KOPT-K1 (cell line): ENCODE measurements around the gene RSPRY1.

Source experiments
- H3K27ac ChIP-seq: fragments of 200-600 bp; sonication (generic); 2 replicates; pipeline ENCODE4 v1.5.1; 2016; ENCODE audit warnings: antibody characterized with exemption, mild to moderate bottlenecking, low read depth, low read length; ENCODE audit not compliant: poor library complexity, severe bottlenecking
- H3K36me3 ChIP-seq: fragments of 200-600 bp; sonication (generic); 2 replicates; pipeline ENCODE4 v1.5.1; 2017; ENCODE audit warnings: antibody characterized with exemption, mild to moderate bottlenecking, low read length, moderate library complexity; ENCODE audit not compliant: insufficient read depth
- H3K9me3 ChIP-seq: fragments of 200-600 bp; sonication (generic); 2 replicates; pipeline ENCODE4 v1.5.1; 2017; ENCODE audit warnings: antibody characterized with exemption, low read length, mild to moderate bottlenecking; ENCODE audit not compliant: insufficient read depth, poor library complexity, severe bottlenecking

Gene RSPRY1

DNA sequence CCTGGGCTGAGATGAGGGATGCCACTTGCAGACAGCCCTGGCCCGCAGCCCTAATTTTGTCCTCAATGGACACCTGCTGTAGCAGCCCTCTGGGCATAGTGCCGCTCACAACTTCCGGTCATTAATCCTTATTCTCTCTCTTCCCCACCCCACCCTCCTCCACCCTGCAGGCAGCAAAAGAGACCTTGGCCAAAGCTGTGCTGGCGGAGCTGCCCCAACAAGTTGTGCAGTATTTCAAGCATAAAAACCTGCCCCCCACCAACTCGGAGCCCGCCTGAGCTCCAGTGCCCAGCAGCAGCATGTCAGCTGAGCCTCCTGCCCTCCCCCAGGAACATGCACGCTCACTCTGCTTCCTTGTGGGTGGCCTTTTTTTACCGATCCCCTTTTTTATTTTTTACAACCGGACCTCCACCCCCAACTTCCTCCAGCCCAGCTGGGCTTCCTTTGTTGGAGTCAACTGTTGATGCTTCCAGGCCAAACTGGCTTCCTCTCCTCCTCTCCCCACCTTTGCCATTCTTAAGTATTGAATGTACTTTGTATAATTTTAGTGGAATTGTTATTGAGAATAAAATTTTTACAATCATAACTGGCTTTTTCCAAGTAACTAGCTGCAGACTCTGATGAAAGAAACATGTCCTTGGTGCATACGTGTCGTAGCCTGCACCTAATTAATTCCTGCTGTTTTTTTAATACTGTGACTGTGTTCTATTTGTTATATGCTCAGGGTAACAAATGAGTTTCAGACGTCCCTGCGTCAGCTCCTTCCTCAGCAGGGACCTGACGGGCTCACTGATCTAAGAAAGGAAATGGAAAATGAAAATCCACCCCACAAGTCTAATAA lies 38.5 kb upstream of the RSPRY1 start:
- Histone ChIP-seq H3K36me3 (peaks cover 30% of the 10 kb centered on the region), H3K27ac (no peak overlapping the region)

GRCh38 chr16:57148481-57148880 lies 37.6 kb upstream of the RSPRY1 start:
- Histone ChIP-seq H3K27ac (no peak overlapping the region), H3K36me3 (peaks cover 39% of the 10 kb centered on the region), H3K9me3 (no peaks in the 10 kb centered on the region)

More for the DNA sequence above, 38.5 kb upstream of the RSPRY1 start:
- no peaks in the 10 kb centered on the region for H3K9me3 ChIP-seq

GRCh38 chr16:57149391-57149790 lies 36.7 kb upstream of the RSPRY1 start:
- H3K27ac ChIP-seq, result no peak overlapping the region
- peaks cover 48% of the 10 kb centered on the region for H3K36me3 ChIP-seq
- no peaks in the 10 kb centered on the region for H3K9me3 ChIP-seq

DNA sequence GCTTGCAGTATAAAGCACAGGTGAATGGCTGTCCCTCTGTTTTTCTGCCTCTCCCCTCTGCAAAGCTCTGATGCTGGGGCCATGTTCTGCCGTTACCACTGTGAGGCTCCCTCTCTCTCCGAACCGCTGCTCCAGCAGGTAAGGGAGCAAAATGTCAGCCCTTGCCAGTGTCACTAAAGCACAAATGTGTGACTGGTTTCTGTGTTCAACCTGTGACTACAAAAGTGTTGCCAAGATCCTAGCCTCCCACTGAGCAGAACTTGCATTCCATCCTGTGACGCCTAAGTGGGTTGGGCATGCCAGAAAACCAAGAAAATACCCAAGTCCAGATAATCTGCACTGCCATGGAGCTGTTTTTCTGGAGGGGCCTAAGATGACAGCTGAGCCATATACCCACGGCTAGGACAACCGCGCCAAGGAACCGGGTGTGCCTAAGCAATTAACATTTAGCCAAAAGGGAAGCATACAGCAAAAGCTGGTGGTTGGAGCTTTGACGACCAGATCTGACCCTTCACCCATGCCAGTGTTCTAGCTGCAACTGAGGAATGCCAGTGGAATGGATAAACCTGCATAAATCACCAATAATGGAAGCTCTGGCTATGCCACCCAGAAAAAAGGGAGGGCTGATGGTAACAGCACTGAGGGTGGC lies 35.3 kb upstream of the RSPRY1 start:
- peaks cover 62% of the 10 kb centered on the region for H3K36me3 ChIP-seq
- no peaks in the 10 kb centered on the region for H3K9me3 ChIP-seq
- H3K27ac ChIP-seq, result no peak overlapping the region

DNA sequence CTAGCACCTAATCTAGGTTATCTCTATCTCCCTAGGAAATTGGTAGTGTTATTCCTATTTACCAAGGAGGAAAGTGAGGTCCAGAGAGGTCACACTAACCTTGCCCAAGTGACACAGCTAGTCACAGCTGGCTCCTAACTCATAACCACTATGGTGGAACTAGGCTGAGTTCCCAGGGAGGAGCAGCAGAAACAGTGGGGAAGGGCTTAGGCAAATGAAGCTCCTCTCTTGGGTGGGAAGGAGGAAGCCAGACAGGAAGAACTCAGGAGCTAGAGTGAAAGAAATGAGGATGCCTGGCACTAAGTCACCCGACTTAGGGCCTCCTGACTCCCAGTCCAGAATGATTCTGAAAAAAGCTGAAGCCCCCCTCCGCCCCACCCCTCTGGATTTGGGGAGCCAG lies 34.8 kb upstream of the RSPRY1 start:
- H3K36me3 ChIP-seq, result peaks cover 68% of the 10 kb centered on the region

DNA sequence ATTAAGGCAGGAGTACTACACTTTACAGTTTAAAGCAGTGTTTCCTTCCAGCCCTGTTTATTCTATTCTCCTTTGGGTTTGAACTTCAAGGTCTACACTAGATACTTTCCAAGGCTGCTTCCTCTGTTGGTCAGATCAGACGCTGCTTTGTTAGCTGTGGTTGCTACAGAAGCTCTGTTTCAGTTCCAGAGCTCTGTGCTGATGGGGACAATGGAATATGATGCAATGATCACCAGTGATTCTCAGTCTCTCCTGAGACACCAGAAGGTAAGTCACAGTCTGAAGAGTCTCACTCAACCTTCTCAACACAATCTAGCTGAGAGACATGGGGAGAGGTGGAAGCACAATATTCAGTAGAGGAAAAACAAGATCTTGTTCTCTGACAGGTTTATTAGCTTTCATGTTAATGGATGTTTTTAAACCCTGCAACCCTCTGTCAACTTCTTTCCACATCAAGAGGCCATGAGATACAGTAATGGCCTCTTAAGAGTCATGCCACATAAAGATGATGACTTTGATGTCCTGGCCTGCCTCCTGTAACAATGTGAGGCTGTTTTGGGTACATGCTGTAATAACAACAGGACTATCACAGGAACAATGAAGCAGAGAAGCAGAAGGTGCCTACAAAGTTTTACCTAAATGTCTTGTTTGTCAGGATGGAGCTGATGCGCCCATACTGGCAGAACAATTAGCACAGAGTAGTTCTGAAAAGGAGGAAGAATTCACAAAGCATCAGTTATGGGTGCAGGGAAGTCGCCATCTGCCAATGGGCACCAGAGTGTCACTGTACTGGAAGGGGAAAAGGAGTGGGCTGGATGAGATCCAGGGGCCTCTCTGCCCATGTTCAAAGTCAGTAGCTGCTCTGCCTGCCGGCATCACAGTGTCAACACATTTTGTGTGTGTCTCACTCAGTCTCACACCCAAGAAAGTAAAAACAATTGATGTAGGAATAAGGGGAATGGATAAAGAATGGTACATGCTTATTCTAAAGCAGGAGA lies 33.7 kb upstream of the RSPRY1 start:
- no peak overlapping the region for H3K27ac ChIP-seq
- H3K36me3 ChIP-seq, result peaks cover 78% of the 10 kb centered on the region
- no peaks in the 10 kb centered on the region for H3K9me3 ChIP-seq

More for the DNA sequence above, 34.8 kb upstream of the RSPRY1 start:
- no peak overlapping the region for H3K27ac ChIP-seq
- no peaks in the 10 kb centered on the region for H3K9me3 ChIP-seq

- no peaks in the 10 kb centered on the region for H3K9me3 ChIP-seq
- peaks cover 92% of the 10 kb centered on the region for H3K36me3 ChIP-seq
- H3K27ac ChIP-seq, result no peak overlapping the region
Observed at GRCh38 chr16:57153841-57154240, 32.3 kb upstream of the RSPRY1 start.

DNA sequence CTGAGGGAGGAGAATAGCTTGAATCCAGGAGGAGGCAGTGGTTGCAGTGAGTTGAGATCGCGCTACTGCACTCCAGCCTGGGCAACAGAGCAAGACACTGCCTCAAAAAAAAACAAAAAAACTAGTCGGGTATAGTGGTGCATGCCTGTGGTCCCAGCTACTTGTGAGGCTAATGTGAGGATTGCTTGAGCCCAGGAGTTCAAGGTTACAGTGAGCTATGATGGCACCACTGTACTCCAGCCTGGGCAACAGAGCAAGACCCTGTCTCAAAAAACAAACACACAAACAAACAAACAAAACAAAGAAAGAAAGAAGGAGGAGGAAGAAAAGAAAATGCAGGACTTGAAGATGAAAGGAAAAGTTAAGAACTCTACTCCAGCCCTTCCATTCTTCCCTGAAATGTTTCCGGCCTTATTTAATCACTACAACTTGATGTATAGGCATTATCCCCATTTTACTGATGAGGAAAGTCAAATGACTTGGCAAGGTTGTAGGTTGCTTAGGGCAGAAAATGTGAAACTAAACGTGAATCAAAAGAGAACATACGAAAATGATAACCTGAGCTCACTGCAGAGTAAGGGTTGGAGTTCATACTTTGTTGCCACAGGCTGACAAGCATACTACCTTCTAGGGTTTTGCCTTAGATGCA lies 30.3 kb upstream of the RSPRY1 start:
- Histone ChIP-seq H3K9me3 (no peaks in the 10 kb centered on the region), H3K27ac (no peak overlapping the region), H3K36me3 (peaks cover 98% of the 10 kb centered on the region)

GRCh38 chr16:57156351-57156703 lies 29.8 kb upstream of the RSPRY1 start:
- H3K27ac ChIP-seq, result no peak overlapping the region
- H3K9me3 ChIP-seq, result no peaks in the 10 kb centered on the region
- peaks cover 98% of the 10 kb centered on the region for H3K36me3 ChIP-seq

- no peak overlapping the region for H3K27ac ChIP-seq
- peaks cover 97% of the 10 kb centered on the region for H3K36me3 ChIP-seq
- H3K9me3 ChIP-seq, result no peaks in the 10 kb centered on the region
Observed at GRCh38 chr16:57157533-57157932, 28.6 kb upstream of the RSPRY1 start.

DNA sequence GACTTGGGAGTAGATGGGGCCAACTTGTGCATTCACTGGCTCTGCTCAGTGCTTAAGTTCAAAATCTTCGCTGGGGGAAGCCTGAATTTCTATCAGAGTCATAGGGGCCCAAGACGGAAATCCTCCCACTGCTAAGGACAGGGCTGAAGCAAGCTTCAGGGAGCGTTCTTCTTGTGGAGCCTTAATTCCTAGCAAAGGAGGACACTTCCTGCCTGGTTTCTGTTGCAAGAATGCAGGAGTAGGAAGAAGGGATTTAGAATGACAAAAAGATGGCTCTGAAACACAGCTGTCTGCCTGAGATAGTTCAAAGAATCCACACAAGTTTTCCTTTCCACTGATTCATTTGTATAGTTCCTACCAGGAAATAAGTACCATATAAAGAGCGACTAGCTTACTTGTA lies 26.7 kb upstream of the RSPRY1 start:
- peaks cover 97% of the 10 kb centered on the region for H3K36me3 ChIP-seq
- H3K27ac ChIP-seq, result no peak overlapping the region
- no peaks in the 10 kb centered on the region for H3K9me3 ChIP-seq

DNA sequence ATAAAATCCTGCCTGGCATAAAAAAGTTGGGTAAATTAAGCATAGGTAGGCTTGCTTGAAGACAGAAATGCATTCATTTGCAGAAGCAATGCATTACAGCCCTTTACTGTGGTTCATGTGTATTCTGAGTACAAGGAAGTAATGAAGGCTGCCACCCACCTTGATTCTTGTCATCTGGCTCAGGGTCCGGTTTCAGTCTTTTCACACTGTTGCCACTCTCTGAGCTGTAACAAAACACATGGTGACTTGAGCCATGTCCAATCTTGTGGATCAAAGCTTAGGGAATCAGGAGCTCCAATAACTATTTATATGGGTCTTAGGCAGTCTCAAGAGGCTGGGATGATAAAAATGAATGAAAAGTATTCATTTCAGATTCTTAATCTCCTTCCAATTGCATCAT lies 22.3 kb upstream of the RSPRY1 start:
- Histone ChIP-seq H3K27ac (no peak overlapping the region), H3K9me3 (no peaks in the 10 kb centered on the region), H3K36me3 (peaks cover 92% of the 10 kb centered on the region)

GRCh38 chr16:57165483-57165882 lies 20.6 kb upstream of the RSPRY1 start:
- peaks cover 94% of the 10 kb centered on the region for H3K36me3 ChIP-seq
- H3K27ac ChIP-seq, result no peak overlapping the region
- no peaks in the 10 kb centered on the region for H3K9me3 ChIP-seq

GRCh38 chr16:57165938-57166337 lies 20.2 kb upstream of the RSPRY1 start:
- Histone ChIP-seq H3K9me3 (no peaks in the 10 kb centered on the region), H3K36me3 (peaks cover 94% of the 10 kb centered on the region), H3K27ac (no peak overlapping the region)
